SK-N-MC (cell line): ENCODE results near the gene ZBTB20.

Experiments used
- EZH2 ChIP-seq: fragments of 200-600 bp; sonication (generic); IDR thresholded peaks from one replicate; pipeline ENCODE4 v1.6.1; 2017; ENCODE audit warnings: antibody characterized with exemption
- FOXP2 ChIP-seq: optimal IDR thresholded peaks from 2 replicates; pipeline ENCODE3; 2011; ENCODE audit warnings: mild to moderate bottlenecking, moderate library complexity; ENCODE audit not compliant: insufficient read depth; ENCODE audit errors: extremely low read length, control extremely low read depth
- POLR2AphosphoS5 ChIP-seq: IDR thresholded peaks from 2 replicates; pipeline ENCODE4 v1.6.1; 2012; ENCODE audit warnings: mild to moderate bottlenecking, low read depth, low read length, borderline replicate concordance

DNA sequence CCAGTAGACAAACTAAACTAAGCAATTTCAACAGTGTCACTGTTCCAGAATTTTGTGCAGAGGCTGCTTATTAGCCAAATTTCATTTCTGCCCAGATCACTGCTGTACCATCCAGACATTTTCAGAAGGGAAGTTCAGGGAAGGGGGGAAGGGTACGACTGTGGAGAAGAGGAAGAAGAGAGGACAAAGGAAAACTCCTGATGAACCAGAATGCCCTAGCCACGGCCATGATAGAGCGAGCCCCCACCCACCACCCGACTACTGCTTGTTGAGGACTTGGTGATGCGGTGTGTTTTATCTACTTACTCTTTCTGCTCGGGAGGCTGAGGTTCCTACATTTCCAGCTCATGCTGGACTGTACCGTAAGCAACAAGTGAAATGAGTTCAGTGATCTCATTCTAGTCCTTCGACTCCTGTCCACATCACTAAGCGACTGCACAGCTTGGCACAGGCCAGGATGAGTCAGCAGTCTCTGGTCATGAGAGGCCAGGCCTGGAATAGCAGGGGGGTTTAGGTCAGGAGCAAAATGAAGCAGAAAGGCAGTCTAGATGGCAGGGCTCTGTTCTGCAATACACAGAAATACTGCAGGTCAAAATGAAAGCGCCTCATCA is 522.4 kb downstream of the ZBTB20 start:
- TF ChIP-seq POLR2AphosphoS5 (no peak), EZH2 (no peak), FOXP2 (no peak)
